Hepatocyte (in vitro differentiated cells): ENCODE measurements around the gene TEKT2.

Experiments
- CTCF ChIP-seq: fragments of 200-600 bp; sonication (generic); IDR thresholded peaks from 2 replicates; pipeline ENCODE4 v1.5.1; 2016; ENCODE audit warnings: antibody characterized with exemption, mild to moderate bottlenecking; ENCODE audit not compliant: poor library complexity
- EZH2 ChIP-seq: fragments of 200-600 bp; sonication (generic); IDR thresholded peaks from 2 replicates; pipeline ENCODE4 v1.6.1; 2016; ENCODE audit warnings: antibody characterized with exemption, mild to moderate bottlenecking, borderline replicate concordance

- TF ChIP-seq CTCF = no peak
- no peak for TF ChIP-seq EZH2
Observed at GRCh38 chr1:36067871-36068270, 16.0 kb upstream of the TEKT2 start.
